SK-N-SH treated with all-trans-retinoic acid at 6 μM for 48 hours (cell line): Measurements from ENCODE around the gene OR8G1.

Experiments used
- ATAC-seq: fragments of 200-7000 bp; cut with Tn5 transposase; 3 replicates; pipeline ENCODE4 v1.9.1; 2020; ENCODE audit warnings: mild to moderate bottlenecking, moderate library complexity
- ARNTL ChIP-seq: fragments of 450-650 bp; formaldehyde crosslinking; IDR thresholded peaks from 2 replicates; pipeline ENCODE4 v1.5.0; 2020; ENCODE audit warnings: low read depth, mild to moderate bottlenecking, moderate library complexity, borderline replicate concordance
- BACH2 ChIP-seq: fragments of 250-450 bp; sonication (Bioruptor Pico); IDR thresholded peaks from 2 replicates; pipeline ENCODE4 v1.9.0; 2021; ENCODE audit warnings: mild to moderate bottlenecking, borderline replicate concordance
- CREB5 ChIP-seq: fragments of 250-450 bp; sonication (Bioruptor Pico); IDR thresholded peaks from 2 replicates; pipeline ENCODE4 v1.5.1; 2020; ENCODE audit warnings: low read depth, mild to moderate bottlenecking, moderate library complexity
- CSDC2 ChIP-seq: fragments of 250-450 bp; sonication (Bioruptor Pico); IDR thresholded peaks from 2 replicates; pipeline ENCODE4 v1.5.0; 2020; ENCODE audit warnings: mild to moderate bottlenecking, moderate library complexity
- CSRNP3 ChIP-seq: fragments of 250-450 bp; sonication (Bioruptor Pico); IDR thresholded peaks from 2 replicates; pipeline ENCODE4 v1.5.1; 2021; ENCODE audit warnings: mild to moderate bottlenecking, moderate library complexity
- ESRRG ChIP-seq: fragments of 250-450 bp; sonication (Bioruptor Pico); IDR thresholded peaks from 2 replicates; pipeline ENCODE4 v1.6.1; 2021; ENCODE audit warnings: mild to moderate bottlenecking
- GLIS3 ChIP-seq: fragments of 250-450 bp; sonication (Bioruptor Pico); IDR thresholded peaks from 2 replicates; pipeline ENCODE4 v1.5.0; 2020; ENCODE audit warnings: mild to moderate bottlenecking, moderate library complexity
- OSR1 ChIP-seq: fragments of 250-450 bp; sonication (Bioruptor Pico); IDR thresholded peaks from 2 replicates; pipeline ENCODE4 v1.8.0; 2022; ENCODE audit warnings: moderate library complexity, mild to moderate bottlenecking, inconsistent platforms
- PATZ1 ChIP-seq: fragments of 250-450 bp; sonication (Bioruptor Pico); IDR thresholded peaks from 2 replicates; pipeline ENCODE4 v1.8.0; 2020; ENCODE audit warnings: mild to moderate bottlenecking, moderate library complexity, borderline replicate concordance
- POU6F1 ChIP-seq: fragments of 250-450 bp; sonication (Bioruptor Pico); IDR thresholded peaks from 2 replicates; pipeline ENCODE4 v1.8.0; 2021; ENCODE audit warnings: low read depth, mild to moderate bottlenecking, moderate library complexity, borderline replicate concordance
- RARB ChIP-seq: fragments of 250-450 bp; sonication (Bioruptor Pico); IDR thresholded peaks from 2 replicates; pipeline ENCODE4 v1.8.0; 2021; ENCODE audit warnings: mild to moderate bottlenecking, moderate library complexity
- SNAI2 ChIP-seq: fragments of 250-450 bp; sonication (Bioruptor Pico); IDR thresholded peaks from 2 replicates; pipeline ENCODE4 v1.5.0; 2020; ENCODE audit warnings: mild to moderate bottlenecking, moderate library complexity
- TCF4 ChIP-seq: fragments of 250-450 bp; sonication (Bioruptor Pico); IDR thresholded peaks from 2 replicates; pipeline ENCODE4 v1.8.0; 2021; ENCODE audit warnings: mild to moderate bottlenecking, moderate library complexity, borderline replicate concordance
- TOX ChIP-seq: fragments of 250-450 bp; sonication (Bioruptor Pico); IDR thresholded peaks from 2 replicates; pipeline ENCODE4 v1.8.0; 2021; ENCODE audit warnings: mild to moderate bottlenecking, moderate library complexity, borderline replicate concordance
- ZC3H10 ChIP-seq: fragments of 250-450 bp; sonication (Bioruptor Pico); IDR thresholded peaks from 2 replicates; pipeline ENCODE4 v1.5.1; 2021; ENCODE audit warnings: mild to moderate bottlenecking, moderate library complexity
- ZFP3 ChIP-seq: fragments of 250-450 bp; sonication (Bioruptor Pico); IDR thresholded peaks from 2 replicates; pipeline ENCODE4 v1.5.0; 2020; ENCODE audit warnings: mild to moderate bottlenecking, moderate library complexity
- ZFP30 ChIP-seq: fragments of 450-650 bp; formaldehyde crosslinking; IDR thresholded peaks from 2 replicates; pipeline ENCODE4 v1.5.0; 2022; ENCODE audit warnings: mild to moderate bottlenecking, moderate library complexity
- ZNF565 ChIP-seq: fragments of 450-650 bp; formaldehyde crosslinking; conservative IDR thresholded peaks from 2 replicates; pipeline ENCODE4 v1.5.0; 2020; ENCODE audit warnings: low read depth, mild to moderate bottlenecking, moderate library complexity
- ZNF70 ChIP-seq: fragments of 450-650 bp; formaldehyde crosslinking; IDR thresholded peaks from 2 replicates; pipeline ENCODE4 v1.5.0; 2020; ENCODE audit warnings: mild to moderate bottlenecking, moderate library complexity
- ZNF8 ChIP-seq: fragments of 450-650 bp; formaldehyde crosslinking; IDR thresholded peaks from 2 replicates; pipeline ENCODE4 v1.5.0; 2020; ENCODE audit warnings: mild to moderate bottlenecking, moderate library complexity

The OR8G1 gene

GRCh38 chr11:124302347-124303125 lies 61.6 kb downstream of the OR8G1 start:
- no peak for ATAC-seq
- TF ChIP-seq GLIS3 (no peak), ZNF565 (CRISPR knock-in tag) (no peak), SNAI2 (no peak), PATZ1 (CRISPR knock-in tag) (no peak), CSRNP3 (no peak), TCF4 (CRISPR knock-in tag) (no peak), ARNTL (CRISPR knock-in tag) (no peak), ESRRG (no peak), CREB5 (CRISPR knock-in tag) (no peak), ZNF70 (CRISPR knock-in tag) (no peak), ZFP30 (CRISPR knock-in tag) (no peak), ZFP3 (CRISPR knock-in tag) (no peak), POU6F1 (CRISPR knock-in tag) (no peak), BACH2 (CRISPR knock-in tag) (no peak), OSR1 (CRISPR knock-in tag) (no peak), ZNF8 (CRISPR knock-in tag) (no peak), CSDC2 (CRISPR knock-in tag) (no peak), ZC3H10 (CRISPR knock-in tag) (no peak), RARB (CRISPR knock-in tag) (no peak), TOX (CRISPR knock-in tag) (no peak)
- TF ChIP-seq, all 23 proteins: peak for 0
